T-helper 1 cell treated with Interleukin-12 subunit alpha and Interleukin-12 subunit beta and Interleukin-4 antibody, amounts not matched to agents 30 μg/mL and 1 μg/mL, for 36 hours (primary cell): Measurements from ENCODE around the gene DUXB.

ENCODE experiments used
- H3K27ac Mint-ChIP-seq: one replicate; pipeline ENCODE4 v1.8.0; 2021; ENCODE audit warnings: mild to moderate bottlenecking, mixed read lengths
- H3K27me3 Mint-ChIP-seq: one replicate; pipeline ENCODE4 v1.8.0; 2021; ENCODE audit warnings: low read depth, mixed read lengths
- H3K36me3 Mint-ChIP-seq: one replicate; pipeline ENCODE4 v1.8.0; 2021; ENCODE audit warnings: low read depth, mixed read lengths
- H3K4me1 Mint-ChIP-seq: one replicate; pipeline ENCODE4 v1.8.0; 2021; ENCODE audit warnings: low read depth, mixed read lengths
- H3K4me3 Mint-ChIP-seq: one replicate; pipeline ENCODE4 v1.8.0; 2021; ENCODE audit warnings: mild to moderate bottlenecking, moderate library complexity, mixed read lengths
- H3K9me3 Mint-ChIP-seq: one replicate; pipeline ENCODE4 v1.8.0; 2021; ENCODE audit warnings: mixed read lengths

The DUXB gene

GRCh38 chr16:75697571-75697970, 3.7 kb downstream of the DUXB start:
- Mint-ChIP-seq H3K4me1 (no peaks in the 10 kb centered on the region), H3K27ac (no peak overlapping the region), H3K27me3 (no peaks in the 10 kb centered on the region), H3K4me3 (no peak overlapping the region), H3K36me3 (no peaks in the 10 kb centered on the region), H3K9me3 (no peaks in the 10 kb centered on the region)

- Mint-ChIP-seq H3K4me3 (no peak overlapping the region), H3K27ac (no peak overlapping the region), H3K9me3 (no peaks in the 10 kb centered on the region), H3K4me1 (no peaks in the 10 kb centered on the region), H3K27me3 (no peaks in the 10 kb centered on the region), H3K36me3 (no peaks in the 10 kb centered on the region)
Observed at GRCh38 chr16:75695708-75696107, 5.6 kb downstream of the DUXB start.

- no peaks in the 10 kb centered on the region for H3K36me3 Mint-ChIP-seq
- H3K9me3 Mint-ChIP-seq: peaks cover 13% of the 10 kb centered on the region
Observed at GRCh38 chr16:75687361-75687760, 13.9 kb downstream of the DUXB start.

GRCh38 chr16:75682308-75682707, 19.0 kb downstream of the DUXB start:
- Mint-ChIP-seq H3K4me1 (no peaks in the 10 kb centered on the region), H3K36me3 (no peaks in the 10 kb centered on the region), H3K27me3 (peaks cover 4% of the 10 kb centered on the region), H3K9me3 (peaks cover 13% of the 10 kb centered on the region), H3K4me3 (no peak overlapping the region), H3K27ac (no peak overlapping the region)

More at GRCh38 chr16:75687361-75687760, 13.9 kb downstream of the DUXB start:
- Mint-ChIP-seq H3K4me3 (no peak overlapping the region), H3K27ac (no peak overlapping the region), H3K27me3 (peaks cover 4% of the 10 kb centered on the region), H3K4me1 (no peaks in the 10 kb centered on the region)

GRCh38 chr16:75679366-75679765, 21.9 kb downstream of the DUXB start:
- Mint-ChIP-seq H3K9me3 (peaks cover 11% of the 10 kb centered on the region), H3K27ac (no peak overlapping the region), H3K4me1 (no peaks in the 10 kb centered on the region), H3K27me3 (no peaks in the 10 kb centered on the region), H3K36me3 (no peaks in the 10 kb centered on the region), H3K4me3 (no peak overlapping the region)

GRCh38 chr16:75676909-75677308, 24.4 kb downstream of the DUXB start, which contains the start of gene CPHXL2:
TSS of gene CPHXL2 (minus strand) at chr16:75677009. CDS start at chr16:75676999, 10 bp downstream.
- Mint-ChIP-seq H3K27ac (no peak within 1 kb of the TSS), H3K27me3 (no peaks in the 10 kb centered on the region), H3K9me3 (no peaks in the 10 kb centered on the region)

GRCh38 chr16:75667503-75667902, 33.8 kb downstream of the DUXB start:
- Mint-ChIP-seq H3K27ac (no peak overlapping the region), H3K4me1 (no peaks in the 10 kb centered on the region), H3K36me3 (no peaks in the 10 kb centered on the region), H3K9me3 (no peaks in the 10 kb centered on the region), H3K27me3 (no peaks in the 10 kb centered on the region), H3K4me3 (no peak overlapping the region)

More at GRCh38 chr16:75676909-75677308, 24.4 kb downstream of the DUXB start, which contains the start of gene CPHXL2:
- Mint-ChIP-seq H3K36me3 (no peaks in the 10 kb centered on the region), H3K4me1 (no peaks in the 10 kb centered on the region), H3K4me3 (no peak within 1 kb of the TSS)

- H3K27me3 Mint-ChIP-seq: no peaks in the 10 kb centered on the region
- H3K4me1 Mint-ChIP-seq: peaks cover 7% of the 10 kb centered on the region
- H3K27ac Mint-ChIP-seq: no peak overlapping the region
- no peaks in the 10 kb centered on the region for H3K9me3 Mint-ChIP-seq
- H3K36me3 Mint-ChIP-seq: peaks cover 28% of the 10 kb centered on the region
- no peak overlapping the region for H3K4me3 Mint-ChIP-seq
Observed at GRCh38 chr16:75660726-75661302, 40.4 kb downstream of the DUXB start.

GRCh38 chr16:75660321-75660720, 40.9 kb downstream of the DUXB start:
- Mint-ChIP-seq H3K4me3 (no peak overlapping the region), H3K9me3 (no peaks in the 10 kb centered on the region), H3K27ac (no peak overlapping the region), H3K36me3 (peaks cover 32% of the 10 kb centered on the region), H3K4me1 (peaks cover 8% of the 10 kb centered on the region), H3K27me3 (no peaks in the 10 kb centered on the region)

GRCh38 chr16:75658175-75658574, 43.1 kb downstream of the DUXB start:
- H3K27ac Mint-ChIP-seq: no peak overlapping the region
- no peaks in the 10 kb centered on the region for H3K9me3 Mint-ChIP-seq
- no peak overlapping the region for H3K4me3 Mint-ChIP-seq
- no peaks in the 10 kb centered on the region for H3K27me3 Mint-ChIP-seq
- H3K36me3 Mint-ChIP-seq: peaks cover 41% of the 10 kb centered on the region
- H3K4me1 Mint-ChIP-seq: peaks cover 17% of the 10 kb centered on the region

GRCh38 chr16:75653922-75654321, 47.3 kb downstream of the DUXB start:
- no peak overlapping the region for H3K4me3 Mint-ChIP-seq
- H3K27me3 Mint-ChIP-seq: no peaks in the 10 kb centered on the region
- no peaks in the 10 kb centered on the region for H3K9me3 Mint-ChIP-seq
- peaks cover 46% of the 10 kb centered on the region for H3K4me1 Mint-ChIP-seq
- H3K36me3 Mint-ChIP-seq: peaks cover 51% of the 10 kb centered on the region
- no peak overlapping the region for H3K27ac Mint-ChIP-seq

- Mint-ChIP-seq H3K36me3 (peaks cover 33% of the 10 kb centered on the region), H3K9me3 (no peaks in the 10 kb centered on the region), H3K27ac (peak overlapping the region; percentile 90)
Observed at GRCh38 chr16:75648265-75649076, 52.8 kb downstream of the DUXB start.

GRCh38 chr16:75647492-75648264, 53.6 kb downstream of the DUXB start, which contains the start of the genes KARS1 and TERF2IP:
TSS of gene KARS1 (minus strand) at chr16:75647665. CDS start at chr16:75647639, 26 bp downstream.
TSS of gene TERF2IP (plus strand) at chr16:75647773. CDS start at chr16:75647883, 110 bp downstream.
- Mint-ChIP-seq H3K27ac (peak within 1 kb of the TSS; percentile 93), H3K9me3 (no peaks in the 10 kb centered on the region), H3K4me1 (peaks cover 55% of the 10 kb centered on the region), H3K4me3 (peak within 1 kb of the TSS; percentile 93), H3K27me3 (no peaks in the 10 kb centered on the region), H3K36me3 (peaks cover 35% of the 10 kb centered on the region)

More at GRCh38 chr16:75648265-75649076, 52.8 kb downstream of the DUXB start:
- peaks cover 58% of the 10 kb centered on the region for H3K4me1 Mint-ChIP-seq
- H3K4me3 Mint-ChIP-seq: peak overlapping the region; percentile 93
- H3K27me3 Mint-ChIP-seq: no peaks in the 10 kb centered on the region

- Mint-ChIP-seq H3K4me1 (peaks cover 54% of the 10 kb centered on the region), H3K36me3 (peaks cover 36% of the 10 kb centered on the region), H3K27ac (peak overlapping the region; percentile 93), H3K9me3 (no peaks in the 10 kb centered on the region), H3K4me3 (peak overlapping the region; percentile 92), H3K27me3 (no peaks in the 10 kb centered on the region)
Observed at GRCh38 chr16:75647112-75647491, 54.2 kb downstream of the DUXB start.
